NCI-H526 treated with DMSO at 0.1 percent for 48 hours (cell line): ENCODE results near the gene BCL2L1.
"Not testable (repeated sequence)": the region's sequence is repeated elsewhere in the genome, so short reads cannot be mapped to it uniquely, and the experiment has no call there.

Source experiments
- DNase-seq: peaks from one replicate; lab custom pipeline; 2025; lab: John Stamatoyannopoulos, UW

BCL2L1 gene

DNA sequence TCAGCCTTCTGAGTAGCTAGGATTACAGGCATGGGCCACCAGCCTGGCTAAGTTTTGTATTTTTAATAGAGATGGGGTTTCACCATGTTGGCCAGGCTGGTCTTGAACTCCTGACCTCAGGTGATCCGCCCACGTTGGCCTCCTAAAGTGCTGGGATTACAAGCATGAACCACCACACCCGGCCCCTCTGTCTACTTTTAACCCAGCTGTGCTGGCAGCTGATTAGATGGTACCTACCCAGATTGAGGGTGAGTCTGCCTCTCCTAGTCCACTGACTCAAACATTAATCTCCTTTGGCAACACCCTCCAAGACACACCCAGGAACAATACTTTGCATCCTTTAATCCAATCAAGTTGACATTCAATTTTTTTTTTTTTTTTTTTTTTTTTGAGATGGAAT, 74.6 kb downstream of the BCL2L1 start:
- DNase-seq, result not testable (repeated sequence)

DNA sequence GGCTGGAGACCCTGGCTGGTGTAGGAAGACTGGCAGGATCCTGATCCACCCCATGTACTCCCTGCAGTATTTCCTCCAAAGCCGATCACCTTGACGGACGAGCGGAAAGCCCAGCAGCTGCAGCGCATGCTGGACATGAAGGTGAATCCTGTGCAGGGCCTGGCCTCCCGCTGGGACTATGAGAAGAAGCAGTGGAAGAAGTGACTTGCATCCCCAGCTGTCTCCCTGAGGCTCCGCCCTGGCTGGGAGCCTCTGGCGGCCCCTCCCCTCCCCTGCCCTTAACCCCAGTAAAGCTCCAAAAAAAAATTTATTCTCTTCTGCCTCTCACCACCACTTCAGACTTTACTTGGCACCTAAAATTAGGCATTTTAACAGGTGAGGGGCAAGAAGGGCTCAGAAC, 78.0 kb downstream of the BCL2L1 start:
- no peak for DNase-seq

DNA sequence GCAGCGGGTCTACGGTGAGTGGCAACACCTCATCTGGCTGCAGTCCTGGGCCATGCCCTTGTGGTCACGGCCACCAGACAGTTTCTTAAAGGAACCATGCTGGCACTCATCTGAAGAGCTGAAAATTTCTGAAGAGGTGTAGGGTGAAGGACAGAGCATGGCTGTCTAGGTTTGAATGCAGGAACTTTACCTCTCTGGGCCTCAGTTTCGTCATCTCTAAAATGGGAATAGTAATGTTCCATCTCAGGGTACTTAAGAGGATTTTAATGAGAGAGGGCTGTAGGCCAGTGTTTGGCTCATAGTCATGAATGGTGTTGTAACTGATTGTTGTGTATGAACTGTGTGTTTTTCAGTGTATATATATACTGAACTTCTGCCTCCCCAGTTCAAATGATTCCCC, 79.1 kb downstream of the BCL2L1 start:
- no peak for DNase-seq

DNA sequence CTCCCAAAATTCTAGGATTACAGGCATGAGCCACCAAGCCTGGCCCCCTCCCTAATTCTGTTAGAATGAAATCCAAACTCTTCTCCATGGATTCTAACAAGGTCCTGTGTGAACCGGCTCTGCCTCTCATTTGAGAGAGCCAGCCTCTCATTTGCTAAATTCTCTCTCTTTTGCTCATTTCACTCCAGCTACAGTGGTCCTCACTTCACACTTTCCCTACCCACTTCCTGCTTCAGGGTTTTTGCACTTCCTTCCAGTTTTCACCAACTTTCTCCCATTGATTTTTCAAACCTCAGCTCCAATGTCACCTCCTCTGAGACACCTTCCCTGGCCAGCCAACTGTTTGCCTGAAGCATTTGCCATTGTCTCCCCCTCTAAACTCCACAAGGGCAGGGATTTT, 79.8 kb downstream of the BCL2L1 start:
- DNase-seq, result no peak

DNA sequence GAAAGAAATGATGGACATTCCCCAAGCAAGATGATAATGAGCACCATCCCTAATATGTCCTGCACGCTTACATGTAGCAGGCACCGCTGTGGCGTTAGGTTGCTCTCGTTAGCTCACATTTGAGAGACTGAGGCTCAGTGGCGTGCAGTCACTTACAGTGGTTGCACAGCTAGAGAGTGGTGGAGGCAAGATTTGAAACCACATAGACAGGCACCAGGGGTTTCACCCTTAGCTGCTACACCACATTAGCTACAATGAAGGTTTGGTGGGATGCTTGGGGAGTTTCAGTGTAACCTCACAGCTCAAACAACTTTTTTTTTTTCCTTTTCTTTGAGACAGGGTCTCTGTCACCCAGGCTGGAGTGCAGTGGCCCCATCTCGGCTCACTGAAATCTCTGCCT, 81.3 kb downstream of the BCL2L1 start:
- no peak for DNase-seq

DNA sequence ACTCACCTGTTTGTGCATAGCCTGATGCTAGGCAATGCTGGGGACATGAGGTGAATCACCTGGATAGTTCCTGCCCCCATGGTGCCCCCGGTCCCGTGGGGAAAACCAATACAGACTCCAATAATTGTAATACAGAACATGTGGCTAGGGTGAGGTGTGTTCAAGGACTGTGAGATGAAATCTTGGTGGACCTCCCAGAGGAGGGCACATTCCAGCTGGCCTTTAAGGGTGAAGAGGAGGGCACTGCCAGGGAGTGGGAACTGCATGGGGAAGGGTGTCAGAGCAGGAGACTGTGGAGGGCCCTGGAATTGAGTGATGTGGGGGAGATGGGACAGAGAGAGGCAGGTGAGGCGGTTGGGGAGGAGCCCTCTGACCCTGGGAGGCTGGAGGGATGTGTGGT, 82.4 kb downstream of the BCL2L1 start:
- no peak for DNase-seq

DNA sequence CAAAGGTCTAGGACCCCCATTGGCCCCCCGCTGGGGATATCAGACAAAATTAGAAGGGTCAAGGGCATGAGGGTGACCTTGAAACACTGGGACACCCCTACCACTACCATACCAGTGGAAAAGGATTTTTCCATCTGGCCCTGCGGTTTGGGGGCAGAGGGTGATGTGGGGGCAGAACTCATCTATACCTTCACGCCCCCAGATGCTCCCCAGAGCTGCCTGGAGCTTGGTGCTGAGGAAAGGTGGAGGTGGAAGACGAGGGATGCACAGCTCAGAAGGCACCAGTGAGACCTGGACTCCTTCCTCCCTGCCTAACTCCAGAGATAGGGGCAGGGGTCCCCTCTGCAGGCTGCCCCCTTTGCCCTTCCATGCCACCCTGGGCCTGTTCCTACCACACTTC, 83.9 kb downstream of the BCL2L1 start:
- no peak for DNase-seq

DNA sequence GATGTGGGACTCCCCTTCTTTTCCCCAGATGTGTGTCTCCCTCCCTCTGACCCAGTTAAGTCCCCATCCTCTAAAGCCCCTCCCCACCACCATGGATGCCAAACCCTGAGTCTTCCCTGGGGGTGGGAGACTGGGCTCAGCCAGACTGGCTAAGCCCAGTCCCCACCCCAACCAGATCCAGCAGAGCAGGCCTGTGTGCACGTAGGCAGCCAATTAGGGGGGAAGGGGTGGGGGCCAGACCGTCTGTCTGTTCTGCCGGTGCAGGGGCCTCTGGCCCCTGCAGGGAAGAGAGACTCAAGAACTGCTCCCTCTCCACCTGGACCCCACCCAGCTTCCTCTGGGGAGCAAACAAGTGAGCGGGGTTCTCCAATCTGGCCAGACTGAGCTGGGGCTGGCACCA, 84.4 kb downstream of the BCL2L1 start:
- no peak for DNase-seq

DNA sequence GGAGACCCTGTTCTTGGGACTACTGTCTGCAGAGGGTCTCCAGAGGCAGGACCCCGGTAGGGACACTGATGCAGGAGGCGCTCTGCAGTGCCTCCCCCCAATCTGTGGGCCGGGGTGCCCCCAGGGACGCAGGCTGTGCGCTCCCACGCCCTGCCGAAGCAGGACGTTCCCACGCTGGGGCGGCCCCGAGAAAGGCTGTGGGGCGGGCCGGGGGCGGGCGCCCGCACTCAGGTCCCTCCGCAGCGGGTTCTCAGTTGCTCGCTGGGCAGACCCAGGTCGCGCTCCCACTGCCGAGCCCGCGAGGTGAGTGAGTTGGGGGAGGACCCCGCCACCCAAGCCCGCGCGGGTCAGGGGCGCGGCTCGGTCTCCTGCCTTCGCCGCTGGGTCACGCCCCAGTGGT, 85.0 kb downstream of the BCL2L1 start, which contains the start of gene COX4I2:
Gene COX4I2, plus strand, starts transcription at position 253 of the 400 bp plus-strand sequence. CDS start 1,106 bp downstream, outside the sequence.
- no peak for DNase-seq

DNA sequence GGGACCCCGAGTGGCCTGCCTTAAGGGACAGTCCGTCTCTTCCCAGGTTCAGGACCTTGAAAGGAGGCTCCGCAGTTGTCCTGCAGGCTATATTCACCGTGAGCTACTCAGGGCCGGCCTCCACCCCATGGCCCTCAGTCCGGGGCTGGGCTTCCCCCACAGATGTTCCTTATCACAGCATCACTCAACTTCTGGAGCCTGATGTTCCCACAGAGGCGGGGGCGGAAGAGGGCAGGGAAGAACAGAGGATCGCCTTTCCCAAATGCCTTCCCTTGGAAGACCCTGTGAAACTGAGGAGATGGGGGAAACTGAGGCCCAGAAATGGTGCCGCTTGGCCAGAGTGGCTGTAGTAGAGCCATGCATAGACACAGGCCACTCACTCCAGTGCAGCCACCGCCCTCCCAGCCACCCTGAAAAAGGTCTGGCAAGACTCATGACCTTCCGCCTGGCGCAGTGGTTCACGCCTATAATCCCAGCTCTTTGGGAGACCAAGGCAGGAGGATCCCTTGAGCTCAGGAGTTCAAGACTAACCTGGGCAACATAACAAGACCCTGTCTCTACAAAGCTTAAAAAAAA, 89.2 kb downstream of the BCL2L1 start:
- DNase-seq, result no peak

DNA sequence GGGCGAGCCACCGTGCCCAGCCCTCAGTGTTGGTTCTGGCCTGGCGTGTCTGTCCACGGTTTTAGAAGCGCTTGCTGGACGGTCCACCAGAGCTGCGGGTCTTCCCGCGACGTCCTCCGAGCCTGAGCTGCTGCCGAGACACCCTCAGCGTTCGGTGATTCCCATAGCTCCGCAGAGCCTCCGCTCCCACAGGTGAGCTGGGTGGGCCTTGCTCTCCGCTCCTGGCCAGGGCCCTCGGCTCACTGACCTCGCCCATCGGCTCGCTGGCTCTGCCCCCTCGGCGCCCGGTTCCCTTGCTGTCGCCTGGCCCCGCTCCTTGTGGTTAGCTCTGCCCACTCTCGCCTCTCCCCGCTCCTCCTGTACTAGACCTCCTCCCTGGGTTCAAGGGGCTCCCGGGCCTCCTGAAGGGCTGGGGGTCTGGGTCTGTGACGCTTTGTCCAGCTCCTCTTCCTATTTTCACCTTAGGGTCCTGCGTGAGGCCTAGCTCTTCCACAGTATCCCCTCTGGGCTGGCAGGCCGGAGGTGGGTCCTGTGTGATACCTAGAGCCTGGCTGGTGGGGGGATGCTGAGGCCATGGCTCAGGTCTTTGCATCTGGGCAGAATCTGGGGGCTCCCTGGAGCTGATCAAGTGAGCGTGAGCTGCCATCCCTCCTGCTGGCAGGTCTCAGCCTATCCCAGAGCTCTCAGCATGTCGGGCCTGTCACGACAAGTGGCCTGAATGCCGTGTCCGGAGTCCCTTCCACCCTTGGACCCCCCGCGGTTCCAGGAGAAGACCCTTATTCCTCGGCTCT, 89.9 kb downstream of the BCL2L1 start:
- DNase-seq, result no peak

DNA sequence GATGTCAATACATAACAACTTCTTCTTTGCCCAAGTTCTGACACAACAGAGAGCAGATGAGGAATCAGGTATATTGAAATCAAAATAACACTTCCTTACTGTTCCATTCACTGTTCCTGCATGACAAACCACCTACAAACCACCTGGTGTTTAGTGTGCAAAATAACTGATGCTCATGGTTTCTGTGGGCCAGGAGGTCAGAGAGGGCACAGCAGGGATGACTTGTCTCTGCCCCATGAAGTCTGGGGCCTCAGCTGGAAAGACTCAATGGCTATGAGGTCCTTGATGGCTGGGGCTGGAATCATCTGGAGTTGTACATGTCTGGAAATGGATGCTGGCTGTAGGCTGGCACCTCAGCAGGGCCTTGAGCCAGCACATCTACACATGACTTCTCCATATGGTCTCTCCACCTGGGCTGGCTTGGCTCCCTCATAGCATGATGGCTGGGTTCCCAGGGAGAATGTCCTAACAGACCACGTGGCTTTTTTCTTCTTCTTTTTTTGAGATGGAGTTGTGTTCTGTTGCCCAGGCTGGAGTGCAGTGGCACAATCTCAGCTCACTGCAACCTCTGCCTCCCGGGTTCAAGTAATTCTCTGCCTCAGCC, 92.4 kb downstream of the BCL2L1 start:
- no peak for DNase-seq

DNA sequence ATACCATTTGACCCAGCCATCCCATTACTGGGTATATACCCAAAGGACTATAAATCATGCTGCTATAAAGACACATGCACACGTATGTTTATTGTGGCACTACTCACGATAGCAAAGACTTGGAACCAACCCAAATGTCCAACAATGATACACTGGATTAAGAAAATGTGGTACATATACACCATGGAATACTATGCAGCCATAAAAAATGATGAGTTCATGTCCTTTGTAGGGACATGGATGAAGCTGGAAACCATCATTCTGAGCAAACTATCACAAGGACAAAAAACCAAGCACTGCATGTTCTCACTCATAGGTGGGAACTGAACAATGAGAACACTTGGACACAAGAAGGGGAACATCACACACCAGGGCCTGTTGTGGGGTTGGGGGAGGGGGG, 94.6 kb downstream of the BCL2L1 start:
- DNase-seq, result not testable (repeated sequence)

DNA sequence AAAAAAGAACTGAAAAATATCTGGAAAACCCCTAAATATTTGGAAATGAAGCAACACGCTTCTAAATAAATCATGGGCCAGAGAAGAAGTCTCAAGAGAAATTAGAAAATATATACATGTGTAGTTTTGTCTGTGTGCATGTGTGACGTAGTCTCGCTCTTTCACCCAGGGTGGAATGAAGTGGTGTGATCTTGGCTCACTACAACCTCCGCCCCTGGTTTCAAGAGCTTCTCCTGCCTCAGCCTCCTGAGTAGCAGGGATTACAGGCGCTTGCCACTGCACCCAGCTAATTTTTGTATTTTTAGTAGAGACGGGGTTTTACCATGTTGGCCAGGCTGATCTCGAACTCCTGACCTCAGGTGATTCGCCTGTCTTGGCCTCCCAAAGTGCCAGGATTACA, 96.1 kb downstream of the BCL2L1 start:
- DNase-seq, result not testable (repeated sequence)

DNA sequence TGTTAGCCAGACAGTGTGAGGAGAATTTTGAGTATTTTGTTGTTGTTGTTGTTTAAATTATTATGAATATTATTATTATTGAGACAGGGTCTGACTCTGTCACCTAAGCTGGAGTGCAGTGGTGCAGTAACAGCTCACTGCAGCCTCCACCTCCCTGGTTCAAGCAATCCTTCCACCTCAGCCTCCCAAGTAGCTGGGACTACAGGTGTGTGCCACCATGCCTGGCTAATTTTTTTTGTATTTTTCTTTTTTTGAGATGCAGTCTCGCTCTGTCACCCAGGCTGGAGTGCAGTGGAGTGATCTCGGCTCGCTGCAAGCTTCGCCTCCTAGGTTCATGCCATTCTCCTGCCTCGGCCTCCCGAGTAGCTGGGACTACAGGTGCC, 99.6 kb downstream of the BCL2L1 start:
- DNase-seq, result not testable (repeated sequence)

DNA sequence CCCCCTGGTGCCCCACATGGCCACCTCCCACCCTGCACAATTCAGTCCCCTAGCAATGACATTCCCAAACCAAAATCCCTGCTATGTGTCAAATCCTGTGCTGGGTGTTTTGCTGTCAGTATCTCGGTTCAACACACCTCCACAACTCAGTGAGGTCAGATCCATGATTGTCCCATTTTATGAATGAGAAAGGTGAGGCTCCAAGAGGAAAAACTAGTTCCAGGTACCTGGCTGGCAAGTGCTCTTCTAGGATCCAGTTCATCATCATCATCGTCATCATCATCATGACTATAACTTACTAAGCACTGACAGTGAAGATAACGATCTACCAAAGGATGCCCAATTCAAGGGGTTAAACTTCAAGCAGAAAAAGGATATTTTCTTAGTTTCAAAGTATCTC, 102.4 kb downstream of the BCL2L1 start:
- no peak for DNase-seq

DNA sequence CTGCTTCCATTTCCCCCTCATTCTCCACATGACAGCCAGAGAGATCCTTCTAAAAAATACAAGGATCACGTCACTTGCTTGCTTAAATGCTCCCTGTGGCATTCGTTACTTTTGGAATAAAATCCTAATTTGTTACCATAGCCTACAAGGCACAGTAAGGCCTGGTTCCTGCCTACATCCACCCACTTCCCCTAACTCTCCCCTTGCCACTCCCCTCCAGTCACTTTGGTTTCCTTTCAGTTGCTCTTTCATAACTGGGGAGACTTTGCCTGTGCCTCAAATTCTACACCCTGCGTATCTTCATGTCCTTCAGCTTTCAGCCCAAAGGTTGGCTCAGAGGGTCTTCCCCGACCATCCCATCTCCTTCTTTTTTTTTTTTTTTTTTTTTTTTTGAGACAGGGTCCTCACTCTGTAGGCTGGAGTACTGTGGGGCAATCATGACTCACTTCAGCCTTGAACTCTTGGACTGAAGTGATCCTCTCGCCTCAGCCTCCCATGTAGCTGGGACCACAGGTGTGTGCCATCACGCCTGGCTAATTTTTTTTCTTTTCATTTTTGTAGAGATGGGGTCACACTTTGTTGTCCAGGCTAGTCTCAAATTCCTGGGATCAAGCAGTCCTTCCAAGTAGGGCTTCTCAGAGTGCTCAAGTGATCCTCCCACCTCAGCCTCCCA, 105.1 kb downstream of the BCL2L1 start:
- DNase-seq, result no peak

DNA sequence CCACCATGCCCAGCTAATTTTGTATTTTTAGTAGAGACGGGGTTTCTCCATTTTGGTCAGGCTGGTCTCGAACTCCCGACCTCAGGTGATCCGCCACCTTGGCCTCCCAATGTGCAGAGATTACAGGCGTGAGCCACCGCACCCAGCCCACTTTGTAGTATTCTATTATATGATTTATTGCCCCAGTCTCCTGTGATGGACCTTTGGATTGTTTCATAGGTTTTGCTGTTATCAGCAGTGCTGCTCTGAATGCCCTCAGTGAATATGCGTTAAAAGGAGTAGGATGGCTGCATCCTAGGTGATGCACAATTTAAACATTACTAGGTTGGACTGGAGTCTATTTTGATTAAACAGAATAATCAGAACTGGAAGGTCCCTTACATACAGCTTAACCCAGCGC, 107.3 kb downstream of the BCL2L1 start:
- no peak for DNase-seq
